ENCODE results near the gene ILK. TPM values are rescaled to one million over a fixed set of nuclear protein-coding genes. Genes with fewer than 3 reads are reported as not detected.
A peak's percentile ranks its signal among the peaks of the same experiment; 100 is the strongest.

ILK gene
- total RNA-seq, 6 experiments from 2014 or later, result 195 to 245 (median 223) TPM

- TF ChIP-seq, protein P1, sequence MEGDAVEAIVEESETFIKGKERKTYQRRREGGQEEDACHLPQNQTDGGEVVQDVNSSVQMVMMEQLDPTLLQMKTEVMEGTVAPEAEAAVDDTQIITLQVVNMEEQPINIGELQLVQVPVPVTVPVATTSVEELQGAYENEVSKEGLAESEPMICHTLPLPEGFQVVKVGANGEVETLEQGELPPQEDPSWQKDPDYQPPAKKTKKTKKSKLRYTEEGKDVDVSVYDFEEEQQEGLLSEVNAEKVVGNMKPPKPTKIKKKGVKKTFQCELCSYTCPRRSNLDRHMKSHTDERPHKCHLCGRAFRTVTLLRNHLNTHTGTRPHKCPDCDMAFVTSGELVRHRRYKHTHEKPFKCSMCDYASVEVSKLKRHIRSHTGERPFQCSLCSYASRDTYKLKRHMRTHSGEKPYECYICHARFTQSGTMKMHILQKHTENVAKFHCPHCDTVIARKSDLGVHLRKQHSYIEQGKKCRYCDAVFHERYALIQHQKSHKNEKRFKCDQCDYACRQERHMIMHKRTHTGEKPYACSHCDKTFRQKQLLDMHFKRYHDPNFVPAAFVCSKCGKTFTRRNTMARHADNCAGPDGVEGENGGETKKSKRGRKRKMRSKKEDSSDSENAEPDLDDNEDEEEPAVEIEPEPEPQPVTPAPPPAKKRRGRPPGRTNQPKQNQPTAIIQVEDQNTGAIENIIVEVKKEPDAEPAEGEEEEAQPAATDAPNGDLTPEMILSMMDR (IDR thresholded peaks at IDR 0.05), result no peak
- DNase-seq, result no peak
- Mint-ChIP-seq H3K4me1 (ENCODE audit: low read depth) (peaks cover 16% of the 10 kb centered on the region), H3K36me3 (ENCODE audit: low read depth) (peaks cover 37% of the 10 kb centered on the region), H3K4me3 (no peak overlapping the region), H3K27ac (no peak overlapping the region), H3K9me3 (peaks cover 25% of the 10 kb centered on the region), H3K27me3 (ENCODE audit: insufficient read depth) (no peaks in the 10 kb centered on the region)
These were observed 16.9 kb upstream of the ILK start for GRCh38 chr11:6586434-6587359.

DNA sequence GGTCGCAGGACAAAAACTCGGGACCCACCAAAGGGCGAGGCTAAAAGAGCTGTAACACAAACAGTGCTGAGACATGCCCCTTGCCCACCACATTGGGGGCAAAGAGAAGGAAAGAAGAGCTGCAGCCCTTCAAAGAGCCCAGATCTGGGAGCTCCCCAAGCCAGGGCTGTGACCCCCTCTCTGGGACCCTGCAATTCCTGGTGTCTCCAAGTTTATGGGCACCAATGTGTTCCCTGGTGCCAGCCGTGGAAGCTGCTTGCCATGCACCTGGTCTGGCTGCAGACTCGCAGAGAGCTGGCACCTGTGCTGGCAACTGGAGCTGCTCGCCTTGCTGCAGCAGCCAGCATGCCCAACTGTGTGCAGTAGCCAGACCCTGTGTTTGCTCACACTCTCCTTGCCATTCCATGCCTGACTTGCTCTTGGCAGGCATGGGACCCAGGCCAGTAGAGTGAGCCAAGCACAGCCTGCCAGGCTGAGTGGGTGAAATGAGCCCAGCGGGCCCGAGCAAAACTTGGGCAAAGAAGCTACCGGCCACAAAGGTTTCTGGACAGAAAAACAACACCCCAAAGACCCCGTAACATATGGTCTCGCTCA, 16.1 kb upstream of the ILK start:
- no peak overlapping the region for H3K4me3 Mint-ChIP-seq
- no peaks in the 10 kb centered on the region; the same call in 1 of the 2 replicates for H3K27me3 Mint-ChIP-seq (ENCODE audit: insufficient read depth)
- TF ChIP-seq, protein P1 (IDR thresholded peaks at IDR 0.05), result no peak
- H3K36me3 Mint-ChIP-seq (ENCODE audit: low read depth), result peaks cover 33% of the 10 kb centered on the region
- H3K4me1 Mint-ChIP-seq (ENCODE audit: low read depth), result peaks cover 16% of the 10 kb centered on the region
- no peak overlapping the region for H3K27ac Mint-ChIP-seq
- DNase-seq, result no peak
- H3K9me3 Mint-ChIP-seq, result peaks cover 25% of the 10 kb centered on the region

GRCh38 chr11:6588018-6588417, 15.6 kb upstream of the ILK start:
- Mint-ChIP-seq H3K9me3 (peaks cover 21% of the 10 kb centered on the region), H3K4me3 (no peak overlapping the region), H3K4me1 (ENCODE audit: low read depth) (peaks cover 16% of the 10 kb centered on the region), H3K36me3 (ENCODE audit: low read depth) (peaks cover 29% of the 10 kb centered on the region), H3K27ac (no peak overlapping the region), H3K27me3 (ENCODE audit: insufficient read depth) (no peaks in the 10 kb centered on the region; the same call in 1 of the 2 replicates)
- TF ChIP-seq, protein P1 (IDR thresholded peaks at IDR 0.05), result no peak
- no peak for DNase-seq

DNA sequence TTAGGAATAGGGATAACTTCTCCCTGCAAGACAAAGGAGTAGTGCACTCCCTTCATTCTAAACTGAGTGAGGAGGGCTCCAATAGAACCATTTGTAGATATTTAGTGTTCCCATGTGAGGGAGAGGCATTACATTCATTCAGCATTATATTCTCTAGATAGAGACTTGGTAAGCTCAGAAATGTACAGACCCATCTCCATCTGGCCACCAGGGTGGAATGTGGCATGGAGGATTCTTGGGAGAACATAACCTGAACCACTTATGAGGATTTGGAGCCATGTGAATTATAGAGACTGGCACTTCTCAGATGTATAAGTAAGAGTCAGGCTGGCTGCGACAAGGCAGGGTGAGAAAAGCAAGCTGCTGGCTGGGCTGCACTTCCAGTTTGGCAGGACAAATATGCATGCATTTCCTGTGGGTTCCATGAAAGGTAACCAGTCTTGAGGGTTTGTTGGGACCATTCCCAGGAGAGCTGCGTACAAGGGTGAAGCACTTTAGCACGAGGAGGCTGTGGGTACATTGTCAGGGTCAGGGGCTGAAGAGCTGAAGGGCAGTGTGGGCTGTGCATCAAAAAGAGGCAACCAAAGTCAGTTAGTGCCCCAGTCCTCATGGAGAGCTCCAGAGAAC, 9.3 kb upstream of the ILK start:
- H3K36me3 Mint-ChIP-seq (ENCODE audit: low read depth), result peaks cover 32% of the 10 kb centered on the region
- H3K9me3 Mint-ChIP-seq, result no peaks in the 10 kb centered on the region
- H3K27ac Mint-ChIP-seq, result 0 out of 2 replicates have a peak overlapping the region, but pooled peaks have one; percentile 29
- no peaks in the 10 kb centered on the region; the same call in 1 of the 2 replicates for H3K27me3 Mint-ChIP-seq (ENCODE audit: insufficient read depth)
- DNase-seq, result no peak
- H3K4me1 Mint-ChIP-seq (ENCODE audit: low read depth), result peaks cover 7% of the 10 kb centered on the region
- TF ChIP-seq, protein P1 (IDR thresholded peaks at IDR 0.05), result peak; percentile 32; the same call in 1 of the 2 replicates
- no peak overlapping the region for H3K4me3 Mint-ChIP-seq

DNA sequence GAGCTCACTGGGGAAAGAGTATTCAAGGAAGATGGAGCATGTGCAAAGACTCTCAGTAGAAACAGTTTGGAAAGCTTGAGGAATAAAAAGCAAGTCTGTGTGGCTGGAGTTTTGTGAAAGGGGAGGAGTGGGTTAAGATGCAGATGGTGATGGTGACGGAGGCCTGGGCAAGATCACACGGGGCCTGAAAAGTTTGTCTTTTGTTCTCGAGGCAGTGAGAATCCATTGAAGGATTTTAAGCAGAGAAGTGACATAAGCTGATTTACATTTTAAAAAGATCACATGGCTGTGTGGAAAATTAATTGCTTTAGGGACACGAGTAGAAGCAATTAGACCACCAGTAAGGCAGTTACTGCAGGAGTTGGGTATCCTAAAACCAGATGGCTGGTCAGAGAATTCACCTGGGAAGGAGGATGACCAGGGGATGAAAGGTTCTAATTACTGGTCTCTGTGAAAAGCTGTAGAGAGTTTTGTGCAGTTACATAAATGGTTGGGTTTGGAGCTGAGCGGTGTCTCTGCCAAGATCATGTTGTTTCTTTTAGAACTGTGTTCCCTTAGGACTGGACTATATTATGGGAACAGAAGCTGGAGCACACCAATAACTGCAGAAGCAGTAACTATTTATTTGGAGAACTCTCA, 7.2 kb upstream of the ILK start:
- Mint-ChIP-seq H3K4me3 (no peak overlapping the region), H3K27me3 (ENCODE audit: insufficient read depth) (no peaks in the 10 kb centered on the region; the same call in 1 of the 2 replicates), H3K27ac (no peak overlapping the region), H3K36me3 (ENCODE audit: low read depth) (peaks cover 34% of the 10 kb centered on the region), H3K9me3 (no peaks in the 10 kb centered on the region), H3K4me1 (ENCODE audit: low read depth) (peaks cover 7% of the 10 kb centered on the region)
- TF ChIP-seq, protein P1 (IDR thresholded peaks at IDR 0.05), result no peak
- DNase-seq, result no peak
